Activated naive CD4-positive, alpha-beta T cell treated with Interleukin-2 at 50 U/mL for 16 hours (primary cell): ENCODE measurements around the gene KRR1.

Experiments used
- DNase-seq: peaks from one replicate; pipeline ENCODE4 v3.0.0-alpha.2; 2020

The KRR1 gene

DNA sequence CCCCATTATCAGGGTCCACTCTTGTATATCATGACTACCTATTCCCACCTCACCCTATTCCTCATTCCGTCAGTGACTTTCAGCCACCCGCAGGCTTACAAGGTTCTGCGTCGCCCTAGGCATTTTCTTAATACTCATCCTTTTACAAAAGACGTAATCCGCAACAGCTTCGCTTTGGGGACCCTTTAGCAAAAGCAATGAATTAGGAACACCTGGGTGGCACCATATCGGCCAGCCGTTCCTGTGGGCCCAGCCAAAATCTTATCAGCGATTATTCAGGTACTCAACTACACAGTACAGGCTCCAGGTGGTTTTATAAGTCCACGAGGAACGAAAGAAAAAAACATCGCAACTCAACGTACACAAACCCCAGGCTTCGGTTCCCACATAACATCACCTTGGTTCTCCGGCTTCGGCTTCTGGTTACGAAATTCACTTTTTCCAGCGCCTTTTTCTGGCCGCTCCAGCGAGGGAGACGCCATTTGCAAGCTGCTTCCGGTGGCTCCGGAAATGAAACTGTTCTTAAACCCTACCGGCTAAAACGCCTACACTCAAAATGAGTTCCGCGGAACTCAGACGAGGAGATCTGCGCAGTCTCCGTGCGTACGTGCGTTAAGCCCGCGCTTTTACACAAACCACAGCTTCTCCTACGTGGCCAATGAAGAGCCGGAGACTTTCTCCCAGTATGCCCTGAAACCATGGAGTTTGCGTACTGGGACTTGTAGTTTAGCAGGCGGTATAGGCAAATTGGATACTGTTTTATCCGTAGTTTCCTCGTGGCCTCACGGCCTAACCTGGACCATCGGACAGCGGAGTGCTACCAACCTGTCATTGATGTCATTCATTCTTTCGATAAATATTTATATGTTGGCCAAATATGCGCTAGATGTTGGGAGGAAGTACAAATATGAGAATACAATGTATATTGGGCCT is at the start of gene KRR1:
KRR1 (minus strand) TSS at position 494 of the 933 bp plus-strand sequence; CDS start at position 482, 12 bp downstream.
- DNase-seq, result peak; percentile 90

DNA sequence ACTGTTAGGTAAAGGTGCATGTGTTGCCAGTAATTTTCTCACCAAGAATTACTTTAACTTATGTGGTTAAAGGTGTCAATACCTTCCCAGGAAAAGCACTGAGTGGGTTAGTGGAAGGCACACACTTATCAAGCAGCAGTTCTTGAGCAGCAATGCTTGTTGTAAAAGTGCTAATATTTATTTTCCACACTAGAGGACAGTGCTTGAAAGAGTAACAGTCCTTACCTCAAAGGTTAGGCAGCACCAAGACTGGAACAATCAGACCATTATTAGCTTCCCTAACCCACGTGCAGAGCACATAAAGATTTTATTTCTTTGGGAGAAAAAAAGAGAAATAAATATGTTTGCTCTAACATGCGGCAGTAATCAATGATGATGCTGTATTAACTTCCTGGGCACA is 48.8 kb upstream of the KRR1 start:
- no peak for DNase-seq

DNA sequence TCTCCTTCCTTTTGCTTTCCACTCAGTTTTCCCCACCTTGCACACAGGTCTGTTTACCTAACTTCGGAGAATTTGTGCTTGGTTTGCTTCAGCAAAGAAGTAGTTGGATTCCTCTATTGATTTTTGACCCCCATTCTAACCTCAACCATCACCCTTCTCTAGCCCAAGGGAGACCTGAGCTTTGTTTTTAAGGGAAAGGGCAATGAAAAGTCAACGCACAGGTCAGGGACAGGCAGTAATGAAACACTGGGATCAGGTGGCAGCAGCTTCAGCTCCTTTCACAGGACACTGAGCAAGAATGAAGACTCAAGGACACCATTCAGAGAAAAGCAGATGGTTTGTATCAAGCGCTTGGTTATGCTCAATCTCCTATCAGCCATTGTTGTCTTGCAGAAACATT is 46.9 kb upstream of the KRR1 start:
- DNase-seq, result no peak

DNA sequence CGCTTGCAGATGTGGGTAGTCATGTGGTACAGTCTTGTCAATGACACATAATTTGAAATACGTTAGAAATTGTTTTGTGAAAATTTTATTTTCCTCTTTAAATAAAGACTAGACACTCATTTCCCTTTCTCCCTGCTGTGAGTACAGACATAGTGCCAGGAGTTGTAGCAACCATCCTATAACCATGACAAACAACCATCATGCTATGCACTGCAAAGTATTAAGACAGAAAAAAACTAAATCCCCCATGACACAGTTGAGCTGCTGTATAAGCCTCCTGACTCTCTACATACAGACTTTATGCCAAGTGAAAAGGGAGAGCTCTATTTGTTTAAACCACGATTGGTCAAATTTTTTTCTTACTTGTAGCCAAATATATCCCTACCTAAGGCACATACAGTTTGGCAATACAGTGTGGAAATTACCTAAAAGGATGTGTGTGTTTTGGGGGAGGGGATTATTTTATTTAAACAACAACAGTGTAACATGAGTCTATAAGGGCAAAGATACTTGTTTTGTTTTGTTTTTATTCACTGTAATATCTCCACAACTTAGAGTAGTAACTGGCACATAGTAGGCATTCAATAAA is 45.0 kb upstream of the KRR1 start:
- no peak for DNase-seq

DNA sequence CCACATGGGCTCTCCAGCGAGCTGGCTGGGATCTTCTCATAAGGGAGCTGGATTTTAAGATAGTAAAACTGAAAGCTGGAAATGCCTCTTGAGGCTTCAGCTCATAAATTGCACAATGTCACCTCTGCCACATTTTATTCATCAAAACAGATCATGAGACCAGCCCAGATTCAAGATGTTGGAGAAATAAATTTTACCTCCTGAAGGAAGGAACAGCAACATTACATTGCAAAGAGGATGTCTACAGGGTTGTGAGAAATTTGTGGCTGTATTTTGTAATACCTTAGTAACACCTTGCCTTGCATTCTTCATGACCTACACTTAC is 43.1 kb upstream of the KRR1 start:
- no peak for DNase-seq

DNA sequence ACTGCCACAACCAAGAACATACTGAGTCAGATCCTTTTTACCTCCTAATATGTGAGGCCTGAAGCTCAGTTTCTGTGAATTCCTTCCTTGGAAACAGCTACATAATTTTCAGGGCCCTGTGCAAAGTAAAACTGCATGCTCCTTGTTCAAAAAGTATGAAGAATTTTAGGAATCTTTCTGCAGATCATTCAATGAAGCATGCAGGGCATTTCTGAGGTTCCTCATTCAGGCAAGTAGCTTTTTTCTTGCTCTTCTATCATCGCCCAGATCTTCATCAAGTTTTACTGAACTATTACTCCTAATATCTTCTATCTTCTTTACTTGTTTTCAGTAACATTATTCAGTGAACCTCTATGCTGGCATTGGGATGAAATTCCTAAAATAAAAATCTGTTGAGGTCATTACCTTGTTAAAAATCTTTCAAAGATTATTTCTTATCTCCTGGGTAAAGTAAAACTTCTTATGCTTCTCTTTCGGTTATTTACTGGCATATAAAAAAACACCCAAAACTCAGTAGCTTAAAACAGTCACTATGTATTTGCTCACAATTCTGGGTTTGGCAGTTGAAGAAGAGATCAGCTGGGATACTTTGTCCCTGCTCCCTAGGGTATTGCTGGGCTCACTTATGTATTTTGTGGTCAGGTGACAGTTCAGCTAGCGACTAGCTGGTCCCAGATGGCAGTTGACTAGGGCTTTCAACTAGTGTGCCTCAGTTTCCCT is 42.6 kb upstream of the KRR1 start:
- no peak for DNase-seq

DNA sequence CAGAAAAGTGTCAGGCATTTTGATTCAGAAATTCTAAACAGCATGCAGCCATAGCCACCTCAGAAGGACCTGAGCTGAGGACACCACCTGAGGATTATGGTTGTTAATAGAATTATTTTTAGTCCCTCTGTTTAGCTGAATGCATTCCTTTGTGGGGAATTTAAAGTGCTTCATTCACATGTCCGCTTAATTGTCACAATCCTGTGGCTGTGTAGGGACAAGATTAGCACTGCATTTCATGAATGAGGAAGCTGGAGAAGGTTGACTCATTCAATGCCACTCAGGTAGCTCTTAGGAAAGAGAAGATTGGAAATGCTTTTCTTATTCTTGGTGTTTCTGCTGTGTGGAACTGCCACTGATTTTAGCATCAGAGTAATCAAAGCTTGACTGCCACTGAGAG is 42.0 kb upstream of the KRR1 start:
- DNase-seq, result no peak

DNA sequence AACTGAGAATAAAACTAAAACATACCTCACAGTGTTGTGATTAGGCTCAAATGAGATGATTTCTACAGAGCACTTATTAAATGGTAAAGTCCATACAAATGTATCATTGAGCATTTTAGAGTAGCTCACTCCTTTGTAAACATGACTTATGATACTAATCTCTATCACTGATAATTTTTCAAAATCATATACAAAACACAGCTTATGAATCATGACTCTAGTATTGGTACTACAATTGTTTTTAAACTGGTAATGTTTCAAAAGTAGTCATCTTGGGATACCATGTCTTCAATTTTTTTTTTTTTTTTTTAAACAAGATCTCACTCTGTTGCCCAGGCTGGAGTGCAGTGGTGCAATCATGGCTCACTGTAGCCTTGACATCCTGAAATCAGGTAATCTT is 40.1 kb upstream of the KRR1 start:
- DNase-seq, result no peak

DNA sequence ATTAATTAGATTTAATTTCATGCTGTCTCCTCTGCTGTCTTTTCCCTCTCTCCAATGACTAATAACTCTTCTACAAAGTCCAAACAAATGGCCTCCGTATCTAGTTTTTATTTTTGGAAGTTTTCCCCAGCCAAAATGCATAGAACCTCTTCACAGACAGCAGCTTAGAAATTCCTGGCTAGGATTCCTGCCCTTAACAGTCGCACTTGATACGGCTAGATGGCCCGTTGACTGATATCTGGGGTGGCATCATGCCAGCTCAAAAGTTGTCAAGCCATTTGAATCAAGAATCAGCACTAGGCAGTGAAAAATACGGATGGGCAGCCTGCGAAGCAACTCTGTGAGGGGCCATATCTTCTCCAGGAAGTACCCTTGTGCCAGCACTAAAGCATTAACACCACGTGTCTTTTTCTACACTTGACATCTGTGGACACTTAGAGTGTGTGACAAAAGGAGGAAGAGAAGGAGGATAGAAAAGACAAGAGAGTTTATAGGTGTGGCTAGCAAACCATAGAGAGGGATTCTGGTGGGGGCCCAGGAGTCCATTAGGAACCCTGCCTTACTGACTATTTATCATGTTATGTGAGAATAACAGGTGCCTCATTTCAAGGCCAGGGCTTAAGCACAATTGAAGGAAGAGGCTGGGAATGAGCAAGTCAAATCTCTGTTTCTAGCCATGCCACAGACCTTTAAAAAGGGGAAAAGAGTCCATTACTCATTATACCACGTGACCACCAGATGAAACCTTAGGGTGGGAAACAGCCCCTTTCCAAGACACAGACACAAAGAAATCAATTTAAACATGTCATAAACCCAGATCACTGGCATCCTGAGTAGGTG is 39.2 kb upstream of the KRR1 start:
- DNase-seq, result no peak

DNA sequence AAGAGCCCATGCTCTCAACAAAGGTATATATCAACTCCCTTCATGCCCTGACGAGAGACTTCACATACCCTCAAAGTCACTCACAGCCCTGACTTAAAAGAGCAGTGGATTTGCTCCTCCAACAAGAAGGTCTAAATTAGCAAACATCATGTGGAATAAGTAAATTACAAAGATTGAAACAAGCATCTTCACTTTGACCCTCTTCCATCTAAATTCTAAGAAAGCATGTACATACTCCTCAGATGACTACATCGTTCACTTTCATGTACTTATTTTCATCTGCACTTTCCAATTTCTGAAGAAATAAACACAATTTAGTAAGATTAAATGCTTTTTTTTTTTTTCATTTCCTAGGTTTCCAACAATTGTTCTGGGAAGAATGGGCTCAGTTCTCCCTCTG is 38.6 kb upstream of the KRR1 start:
- DNase-seq, result no peak

DNA sequence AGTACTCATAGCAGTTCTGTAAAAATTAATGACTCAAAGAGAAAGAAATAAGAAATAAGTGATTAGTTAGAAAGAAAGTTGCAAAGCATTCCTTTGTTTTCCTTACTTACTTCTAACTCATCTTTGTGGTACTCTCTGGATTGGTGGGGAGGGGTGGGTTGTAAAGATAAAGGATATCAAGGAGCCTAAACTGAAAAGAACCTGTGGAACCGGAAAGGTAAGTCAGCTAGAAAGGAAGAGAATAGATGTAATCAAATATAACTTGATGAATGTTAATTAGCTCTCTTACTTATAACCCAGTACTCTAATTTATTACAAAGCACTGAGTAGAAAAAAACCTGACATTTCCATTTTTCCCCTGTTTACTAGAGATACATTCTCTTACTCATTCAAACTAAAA is 37.5 kb upstream of the KRR1 start:
- no peak for DNase-seq

DNA sequence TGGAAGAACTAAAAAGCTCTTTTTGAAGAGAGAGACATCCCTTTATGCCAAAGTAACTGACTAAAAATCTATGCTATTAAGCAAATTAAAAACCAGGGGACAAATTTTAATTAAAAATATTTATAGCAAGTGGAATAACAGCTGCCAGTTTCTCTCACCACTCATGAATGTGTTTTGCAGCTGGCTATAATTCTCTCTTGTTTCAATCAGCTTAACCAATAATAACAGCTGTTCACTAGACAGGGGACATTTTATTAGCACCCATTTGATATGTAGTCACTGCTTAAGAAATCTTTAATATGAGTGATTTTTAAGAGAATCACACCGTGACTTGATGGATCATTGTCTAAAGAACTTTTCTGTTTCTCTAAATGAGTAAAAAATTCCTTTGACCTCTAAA is 34.2 kb upstream of the KRR1 start:
- no peak for DNase-seq

DNA sequence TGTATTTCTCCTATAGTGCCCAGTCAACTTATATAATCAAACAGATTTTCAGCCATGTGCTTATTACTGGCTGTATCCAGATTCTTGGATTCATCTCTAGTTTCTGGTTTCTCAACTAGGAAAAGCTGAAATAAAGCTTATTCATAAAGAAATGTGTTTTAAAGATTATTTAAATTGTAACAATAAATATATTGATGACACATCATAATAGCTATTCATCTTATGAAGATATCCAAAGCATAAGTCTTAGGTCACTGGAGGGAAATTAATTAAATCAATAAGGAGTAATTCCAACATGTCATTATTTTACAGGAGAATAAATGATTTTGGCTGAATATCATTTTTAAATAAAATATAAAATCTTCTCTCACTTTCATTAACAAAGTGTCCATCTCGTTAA is 32.1 kb upstream of the KRR1 start:
- no peak for DNase-seq

DNA sequence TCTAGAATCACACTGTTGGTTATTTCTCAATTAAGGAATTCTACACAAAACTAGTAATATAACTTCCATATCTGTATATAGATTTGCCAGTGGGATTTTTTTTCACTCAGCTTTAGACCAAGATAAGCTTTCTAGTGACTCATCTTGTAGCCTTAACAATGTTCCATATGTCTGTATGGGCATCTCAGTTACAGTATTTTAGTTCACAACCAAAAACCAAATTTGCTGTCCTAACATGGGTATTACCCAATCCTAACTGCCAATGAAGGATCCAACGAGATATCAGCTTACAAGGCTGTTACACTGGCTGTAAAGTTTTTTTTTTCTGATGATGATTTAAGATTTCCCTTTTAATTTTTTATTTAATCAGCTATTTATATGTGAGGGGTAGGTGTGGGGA is 31.5 kb upstream of the KRR1 start:
- no peak for DNase-seq

DNA sequence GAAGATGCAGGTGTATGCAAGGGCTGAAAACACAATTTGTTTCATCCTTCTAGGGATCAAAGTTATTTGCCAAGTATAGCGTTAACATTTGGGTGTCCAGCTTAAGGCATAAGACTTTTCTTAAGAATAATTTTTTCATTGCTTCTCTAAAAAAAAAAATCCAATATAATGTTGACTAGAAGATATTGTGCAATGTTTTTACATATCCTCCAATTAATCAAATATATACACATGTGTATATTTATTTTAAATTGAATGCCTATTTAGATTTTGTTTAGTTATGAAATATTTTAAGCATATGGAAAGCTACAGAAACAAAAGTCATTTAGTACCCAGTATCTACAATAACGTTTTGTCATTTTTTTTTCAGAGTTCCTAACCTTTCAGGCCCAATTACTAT is 28.5 kb upstream of the KRR1 start:
- DNase-seq, result no peak

DNA sequence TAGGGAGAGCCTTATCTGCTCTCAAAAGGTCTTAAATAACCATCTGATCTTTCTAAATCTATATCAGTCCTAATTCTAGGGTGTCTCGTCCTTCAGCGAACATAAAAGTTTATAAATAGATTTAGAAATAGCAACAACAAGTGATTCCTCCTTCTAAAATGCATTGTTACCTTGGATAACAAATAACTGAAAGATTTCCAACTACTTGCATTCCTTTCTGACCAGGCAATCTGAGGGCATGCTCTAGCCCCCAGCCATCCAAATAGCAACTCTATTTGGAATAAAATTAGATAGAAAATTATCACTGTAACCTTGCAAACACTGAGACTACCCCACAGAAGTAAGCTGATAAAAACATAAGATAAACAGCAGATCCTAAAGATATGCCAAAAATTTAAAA is 21.8 kb upstream of the KRR1 start:
- no peak for DNase-seq

DNA sequence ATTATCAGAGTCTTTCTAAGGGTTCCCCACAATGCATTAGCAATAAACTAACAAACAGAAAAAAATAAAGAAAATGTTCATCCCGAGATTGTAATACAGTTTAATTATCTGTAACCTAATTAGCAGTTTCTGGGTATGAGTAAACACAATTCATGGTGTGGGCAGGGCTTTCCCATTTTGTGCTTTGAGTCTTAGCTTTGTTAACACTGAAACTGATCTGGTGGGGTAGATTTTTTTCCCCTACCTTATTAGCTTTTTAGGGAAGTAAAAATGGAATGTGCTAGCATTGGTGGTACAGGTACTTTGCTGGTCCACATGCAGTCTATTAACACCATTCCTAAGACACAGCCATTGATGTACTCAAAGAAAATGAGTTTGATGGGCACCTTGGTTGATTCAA is 18.4 kb upstream of the KRR1 start:
- no peak for DNase-seq

DNA sequence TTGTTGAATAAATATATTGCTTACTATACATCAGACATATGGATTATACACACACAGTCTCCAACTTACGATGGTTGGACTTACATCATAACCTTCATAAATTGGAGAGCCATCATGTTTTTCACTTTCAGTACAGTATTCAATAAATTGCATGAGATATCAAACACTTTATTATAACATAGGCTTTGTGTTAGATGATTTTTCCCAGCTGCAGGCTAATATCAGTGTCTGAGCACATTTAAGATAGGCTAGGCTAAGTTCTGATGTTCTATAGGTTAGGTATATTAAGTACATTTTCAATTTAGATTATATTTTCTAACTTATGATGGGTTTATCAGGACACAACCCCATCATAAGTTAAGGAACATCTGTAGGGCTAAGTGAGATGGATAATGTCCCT is 17.9 kb upstream of the KRR1 start:
- no peak for DNase-seq

DNA sequence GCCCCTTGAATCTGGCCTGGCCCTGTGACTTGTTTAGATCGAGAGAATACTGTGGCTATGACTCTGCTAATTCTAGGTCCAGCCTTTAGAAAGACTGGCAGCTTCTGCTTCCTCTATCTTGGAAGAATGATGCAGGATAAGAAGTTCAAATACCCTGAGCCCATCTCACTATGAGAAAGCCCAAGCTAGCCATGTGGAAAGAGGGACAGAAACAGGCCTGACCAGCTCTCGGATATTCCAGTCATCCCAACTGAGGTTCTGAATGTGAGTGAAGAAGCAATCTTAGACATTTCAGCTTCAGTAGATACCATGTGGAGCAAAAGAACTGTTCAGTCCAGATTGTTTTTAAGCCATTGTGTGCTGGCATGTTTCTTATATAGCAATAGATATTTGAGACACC is 17.3 kb upstream of the KRR1 start:
- DNase-seq, result no peak

DNA sequence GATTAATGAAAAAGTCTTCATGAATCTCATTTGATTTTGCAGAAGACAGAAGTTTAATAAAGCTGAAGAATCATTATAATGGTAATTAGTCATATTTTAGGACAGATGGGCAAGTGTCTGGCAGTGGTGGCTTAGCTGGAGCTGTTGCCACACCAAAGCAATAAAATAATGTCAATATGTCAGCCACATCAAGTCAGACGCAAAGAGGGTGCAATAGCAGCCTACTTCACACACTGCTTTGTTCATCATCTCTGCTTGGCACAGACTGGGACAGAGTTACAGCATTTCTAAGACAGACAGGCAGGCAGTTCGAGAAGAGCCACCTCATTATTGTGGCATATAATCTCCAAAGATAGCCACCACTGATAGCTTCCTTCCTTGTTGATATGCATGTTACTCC is 16.9 kb upstream of the KRR1 start:
- DNase-seq, result no peak

DNA sequence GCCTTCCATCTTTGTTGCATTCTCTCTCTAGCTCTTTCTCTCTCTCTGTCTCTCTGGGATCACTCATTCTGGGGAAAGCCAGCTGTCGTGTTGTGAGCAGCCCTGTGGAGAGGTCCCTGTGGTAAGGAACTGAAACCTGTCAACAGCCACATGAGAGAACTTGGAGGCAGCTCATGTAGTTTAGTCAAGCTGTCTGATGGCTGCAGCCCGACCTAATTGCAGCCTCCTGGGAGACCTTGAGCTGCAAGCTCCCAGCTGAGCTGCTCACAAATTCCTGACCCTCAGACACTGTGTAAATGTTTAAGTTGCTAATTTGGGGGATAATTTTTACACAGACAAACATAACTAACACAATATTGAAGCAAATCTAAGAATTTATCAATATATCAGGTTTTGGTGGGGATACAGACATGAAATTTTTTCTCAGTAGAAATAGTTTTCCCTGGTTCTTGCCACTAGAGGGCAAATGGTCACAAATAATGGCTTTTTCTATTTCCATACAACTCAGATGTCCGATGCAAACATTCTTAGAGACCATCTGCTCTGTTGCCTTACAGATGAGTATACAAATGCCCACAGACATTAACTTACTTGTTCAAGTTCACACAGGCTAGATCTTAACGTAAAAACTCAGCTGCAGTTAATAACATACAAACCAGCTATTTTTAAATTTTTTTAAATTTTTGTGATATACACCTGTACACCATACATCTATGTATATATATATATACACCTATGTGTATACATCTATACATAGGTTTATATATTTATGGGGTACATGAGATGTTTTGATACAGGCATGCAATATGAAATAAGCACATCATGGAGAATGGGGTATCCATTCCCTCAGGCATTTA is 15.5 kb upstream of the KRR1 start:
- DNase-seq, result no peak

DNA sequence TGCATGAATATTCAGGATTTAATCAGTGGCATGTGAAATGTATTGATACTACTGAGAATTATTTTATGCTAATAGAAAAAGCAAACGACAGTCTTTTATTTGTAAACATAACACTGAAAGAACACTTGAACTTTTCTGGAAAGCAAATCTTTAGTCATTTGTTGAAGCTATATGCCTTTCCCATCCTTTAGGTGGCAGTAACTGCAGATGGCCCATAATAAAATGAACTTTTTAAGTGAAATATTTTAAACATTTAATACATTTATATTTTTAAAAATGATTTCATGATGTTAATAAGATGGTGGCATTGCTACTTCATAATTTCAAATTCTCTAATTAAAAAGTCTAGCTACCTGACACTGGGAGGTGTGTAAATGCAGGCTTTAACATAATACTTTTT is 13.9 kb upstream of the KRR1 start:
- no peak for DNase-seq
